Measurements from ENCODE around the gene COL19A1.
"Not testable (repeated sequence)": the region's sequence is repeated elsewhere in the genome, so short reads cannot be mapped to it uniquely, and the experiment has no call there.

The COL19A1 gene

GRCh38 chr6:70008189-70008588 lies 141.8 kb downstream of the COL19A1 start:
- in situ Hi-C loops (cut with HindIII; ENCODE audit: low pct_ligation_motif_present, low pct_unique_long_range_greater_than_20kb, low sequenced_read_pairs), result no loop called here
- DNase-seq, result no peak

DNA sequence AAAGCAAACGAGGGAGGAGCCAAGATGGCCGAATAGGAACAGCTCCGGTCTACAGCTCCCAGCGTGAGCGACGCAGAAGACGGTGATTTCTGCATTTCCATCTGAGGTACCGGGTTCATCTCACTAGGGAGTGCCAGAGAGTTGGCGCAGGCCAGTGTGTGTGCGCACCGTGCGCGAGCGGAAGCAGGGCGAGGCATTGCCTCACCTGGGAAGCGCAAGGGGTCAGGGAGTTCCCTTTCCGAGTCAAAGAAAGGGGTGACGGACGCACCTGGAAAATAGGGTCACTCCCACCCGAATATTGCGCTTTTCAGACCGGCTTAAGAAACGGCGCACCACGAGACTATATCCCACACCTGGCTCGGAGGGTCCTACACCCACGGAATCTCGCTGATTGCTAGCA lies 144.0 kb downstream of the COL19A1 start:
- DNase-seq; in situ Hi-C loops (cut with HindIII; ENCODE audit: low pct_ligation_motif_present, low pct_unique_long_range_greater_than_20kb, low sequenced_read_pairs): not testable (repeated sequence)

DNA sequence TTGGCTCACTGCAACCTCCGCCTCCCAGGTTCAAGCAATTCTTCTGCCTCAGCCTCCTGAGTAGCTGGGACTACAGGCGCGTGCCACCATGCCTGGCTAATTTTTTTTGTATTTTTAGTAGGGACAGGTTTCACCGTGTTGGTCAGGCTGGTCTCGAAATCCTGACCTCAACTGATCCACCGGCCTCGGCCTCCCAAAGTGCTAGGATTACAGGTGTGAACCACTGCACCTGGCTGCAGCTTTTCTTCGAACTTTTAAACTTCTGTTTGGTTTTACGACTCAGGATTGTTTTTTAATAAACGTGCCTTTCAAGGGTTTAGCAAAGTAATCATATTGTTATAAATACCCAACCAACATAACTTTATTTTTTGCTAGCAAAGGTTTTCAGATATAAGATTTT lies 156.8 kb downstream of the COL19A1 start:
- DNase-seq; in situ Hi-C loops (cut with HindIII; ENCODE audit: low pct_ligation_motif_present, low pct_unique_long_range_greater_than_20kb, low sequenced_read_pairs): not testable (repeated sequence)

GRCh38 chr6:70028246-70028645 lies 161.9 kb downstream of the COL19A1 start:
- in situ Hi-C loops (cut with HindIII; ENCODE audit: low pct_ligation_motif_present, low pct_unique_long_range_greater_than_20kb, low sequenced_read_pairs), result no loop called here
- DNase-seq, result no peak

DNA sequence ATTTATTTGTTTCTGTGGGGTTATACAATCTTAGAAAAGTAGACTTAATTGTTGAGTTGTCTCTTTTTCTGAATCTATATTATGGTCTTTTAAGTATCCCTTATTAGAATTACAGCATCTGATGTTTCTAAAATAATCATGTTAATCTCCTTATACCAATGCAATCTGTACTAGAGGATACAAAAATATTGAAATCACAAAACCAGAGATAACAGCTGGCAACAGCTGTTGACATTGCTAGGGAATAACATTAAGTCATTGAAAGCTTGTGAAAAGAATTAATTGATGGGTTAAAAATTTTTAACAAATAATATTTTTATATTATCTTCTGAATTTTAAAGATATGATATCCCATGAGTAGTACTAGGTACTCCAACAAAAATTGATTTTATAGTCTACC lies 162.6 kb downstream of the COL19A1 start:
- no peak for DNase-seq
- in situ Hi-C loops (cut with HindIII; ENCODE audit: low pct_ligation_motif_present, low pct_unique_long_range_greater_than_20kb, low sequenced_read_pairs), result no loop called here

DNA sequence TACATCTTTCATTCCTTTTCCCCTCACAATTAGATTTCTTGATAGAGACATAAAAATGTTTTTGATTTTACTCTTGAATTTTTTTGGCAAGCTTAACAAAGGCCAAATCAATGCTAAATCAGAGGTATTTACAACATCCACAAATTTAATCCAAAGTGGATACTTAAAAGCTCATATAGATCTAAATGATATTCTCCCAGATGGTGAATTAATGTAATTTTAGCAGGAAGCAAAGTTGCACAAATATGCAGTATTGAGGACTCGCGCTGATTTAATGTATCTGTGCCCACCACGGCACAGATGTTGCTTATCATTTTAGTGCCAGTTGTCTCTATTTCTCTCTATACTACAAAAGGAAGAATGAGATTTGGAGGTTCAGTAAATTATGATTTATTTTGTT lies 167.4 kb downstream of the COL19A1 start:
- in situ Hi-C loops (cut with HindIII; ENCODE audit: low pct_ligation_motif_present, low pct_unique_long_range_greater_than_20kb, low sequenced_read_pairs), result no loop called here
- DNase-seq, result no peak

DNA sequence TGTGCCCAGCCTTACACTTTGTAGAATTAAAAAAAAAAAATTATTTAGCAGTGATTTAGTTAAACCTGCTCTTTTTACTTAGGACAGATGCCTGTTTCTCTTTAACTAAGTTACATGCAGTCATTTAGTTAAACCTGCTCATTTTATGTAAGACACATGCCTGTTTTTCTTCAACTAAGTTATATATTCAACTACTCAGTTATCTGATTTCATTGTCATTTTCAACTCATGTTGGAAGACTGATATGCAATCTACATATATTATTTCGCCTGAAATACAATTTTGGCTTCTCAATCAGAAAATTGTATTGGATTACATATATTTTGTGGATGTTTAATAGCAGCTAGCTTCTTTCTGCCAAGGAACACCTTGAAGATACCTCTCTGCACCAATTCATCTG lies 171.1 kb downstream of the COL19A1 start:
- DNase-seq, result no peak
- in situ Hi-C loops (cut with HindIII; ENCODE audit: low pct_ligation_motif_present, low pct_unique_long_range_greater_than_20kb, low sequenced_read_pairs), result no loop called here

DNA sequence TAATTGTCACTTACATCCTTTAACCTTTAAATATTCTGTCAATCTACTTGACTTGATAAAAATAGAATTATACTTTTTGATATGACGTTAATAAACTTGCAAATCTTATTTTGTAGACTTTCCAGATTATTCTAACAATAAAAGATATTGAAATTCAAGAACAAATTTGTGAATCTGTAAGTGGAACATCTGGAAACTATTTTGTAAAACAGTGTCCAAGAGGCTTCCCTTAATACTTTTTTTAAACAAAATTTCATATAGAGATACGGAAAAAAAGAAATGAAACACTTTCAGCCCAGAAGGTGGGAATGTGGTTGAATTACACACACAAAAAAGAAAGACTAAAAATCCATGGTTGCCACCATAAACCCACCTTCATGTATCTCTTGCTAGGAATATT lies 174.4 kb downstream of the COL19A1 start:
- in situ Hi-C loops (cut with HindIII; ENCODE audit: low pct_ligation_motif_present, low pct_unique_long_range_greater_than_20kb, low sequenced_read_pairs), result no loop called here

DNA sequence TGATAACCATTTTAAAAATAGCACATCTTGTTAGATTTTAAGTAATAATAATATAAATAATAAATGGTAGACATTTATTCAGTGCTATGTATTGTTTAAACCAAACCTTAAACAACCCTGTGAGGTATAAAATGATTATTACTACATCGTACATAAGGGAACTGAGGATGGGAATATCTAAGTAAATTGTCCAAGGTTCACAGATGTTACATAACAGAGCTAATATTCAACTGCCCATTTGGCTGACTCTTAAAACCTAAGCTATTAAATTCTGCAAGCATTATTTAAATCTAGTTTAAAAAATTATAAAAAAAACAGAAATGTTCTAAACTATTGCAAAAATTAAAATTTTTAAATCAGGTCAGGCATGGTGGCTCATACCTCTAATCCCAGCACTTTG lies 175.1 kb downstream of the COL19A1 start:
- in situ Hi-C loops (cut with HindIII; ENCODE audit: low pct_ligation_motif_present, low pct_unique_long_range_greater_than_20kb, low sequenced_read_pairs), result no loop called here
- no peak for DNase-seq

More for the DNA sequence above, 174.4 kb downstream of the COL19A1 start:
- DNase-seq, result no peak

GRCh38 chr6:70045413-70045812 lies 179.1 kb downstream of the COL19A1 start:
- in situ Hi-C loops (cut with HindIII; ENCODE audit: low pct_ligation_motif_present, low pct_unique_long_range_greater_than_20kb, low sequenced_read_pairs), result no loop called here
- no peak for DNase-seq

DNA sequence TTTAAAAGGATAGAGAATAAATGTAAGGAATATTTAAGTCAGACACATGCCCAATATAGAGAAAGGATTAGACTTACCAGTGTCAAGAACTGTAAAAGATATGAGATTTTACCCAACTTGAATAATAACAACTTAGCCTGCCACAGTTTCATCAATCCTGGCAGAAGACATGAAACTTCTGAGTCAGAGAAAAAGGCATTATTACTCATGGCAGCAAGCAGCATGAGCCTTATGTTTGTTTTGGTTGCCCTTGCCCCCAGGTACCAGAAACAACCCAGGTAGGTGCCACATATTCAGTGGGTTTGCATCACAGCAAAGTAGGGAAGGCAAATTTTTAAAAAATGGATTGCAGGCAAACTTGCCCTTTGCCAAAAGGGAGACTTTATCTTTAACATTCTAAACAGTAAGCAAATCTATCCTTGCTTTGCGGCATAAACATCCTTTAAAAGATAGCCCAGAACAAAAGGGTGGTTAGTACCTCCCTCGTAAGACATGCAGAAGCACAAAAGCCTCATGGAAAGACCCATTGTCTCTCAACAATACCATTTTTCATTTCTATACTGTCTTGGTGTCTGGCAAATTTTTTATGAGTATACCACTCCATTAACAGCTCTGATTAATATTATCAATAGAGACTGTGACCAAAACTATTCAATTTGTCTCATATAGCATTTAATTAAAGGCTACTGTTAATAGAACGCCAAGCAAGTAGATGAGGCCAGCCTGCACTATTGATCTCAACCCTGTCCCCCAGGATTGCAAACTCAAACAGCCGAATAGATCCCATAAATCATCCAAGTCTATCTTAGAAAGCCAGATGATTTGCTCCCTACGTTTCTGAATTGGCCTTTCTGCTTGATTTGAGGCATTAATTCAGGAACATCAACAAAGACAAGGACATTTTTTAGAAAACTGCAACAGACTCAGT lies 185.1 kb downstream of the COL19A1 start:
- in situ Hi-C loops (cut with HindIII; ENCODE audit: low pct_ligation_motif_present, low pct_unique_long_range_greater_than_20kb, low sequenced_read_pairs), result no loop called here

GRCh38 chr6:70059039-70059719 lies 192.8 kb downstream of the COL19A1 start:
- DNase-seq, result no peak
- in situ Hi-C loops (cut with HindIII; ENCODE audit: low pct_ligation_motif_present, low pct_unique_long_range_greater_than_20kb, low sequenced_read_pairs), result no loop called here

More for the DNA sequence above, 185.1 kb downstream of the COL19A1 start:
- no peak for DNase-seq

GRCh38 chr6:70060680-70061079 lies 194.3 kb downstream of the COL19A1 start:
- no peak for DNase-seq
- in situ Hi-C loops (cut with HindIII; ENCODE audit: low pct_ligation_motif_present, low pct_unique_long_range_greater_than_20kb, low sequenced_read_pairs), result no loop called here

DNA sequence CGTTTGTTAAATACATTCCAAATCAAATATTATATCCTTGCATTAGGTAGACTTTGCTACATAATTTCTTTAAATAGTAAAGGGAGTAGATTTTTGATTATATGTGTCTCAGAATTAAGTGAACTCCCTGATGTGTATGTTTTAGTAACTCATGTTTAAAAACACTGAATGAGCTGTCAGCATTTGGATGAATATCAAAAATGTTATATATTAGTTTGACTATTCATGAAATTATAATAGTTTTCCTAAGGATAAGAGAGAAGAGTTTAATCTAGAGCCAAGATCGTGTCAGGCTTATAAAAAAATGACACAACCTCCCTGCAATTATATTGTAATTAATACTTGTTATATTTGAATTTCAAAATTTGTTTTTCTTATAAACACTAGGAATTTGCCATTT lies 195.2 kb downstream of the COL19A1 start:
- DNase-seq, result no peak
- in situ Hi-C loops (cut with HindIII; ENCODE audit: low pct_ligation_motif_present, low pct_unique_long_range_greater_than_20kb, low sequenced_read_pairs), result no loop called here

GRCh38 chr6:70062010-70062409 lies 195.7 kb downstream of the COL19A1 start:
- in situ Hi-C loops (cut with HindIII; ENCODE audit: low pct_ligation_motif_present, low pct_unique_long_range_greater_than_20kb, low sequenced_read_pairs), result no loop called here
- DNase-seq, result no peak

- no peak for DNase-seq
- in situ Hi-C loops (cut with HindIII; ENCODE audit: low pct_ligation_motif_present, low pct_unique_long_range_greater_than_20kb, low sequenced_read_pairs), result no loop called here
Measured at GRCh38 chr6:70072540-70073179, 206.3 kb downstream of the COL19A1 start.

DNA sequence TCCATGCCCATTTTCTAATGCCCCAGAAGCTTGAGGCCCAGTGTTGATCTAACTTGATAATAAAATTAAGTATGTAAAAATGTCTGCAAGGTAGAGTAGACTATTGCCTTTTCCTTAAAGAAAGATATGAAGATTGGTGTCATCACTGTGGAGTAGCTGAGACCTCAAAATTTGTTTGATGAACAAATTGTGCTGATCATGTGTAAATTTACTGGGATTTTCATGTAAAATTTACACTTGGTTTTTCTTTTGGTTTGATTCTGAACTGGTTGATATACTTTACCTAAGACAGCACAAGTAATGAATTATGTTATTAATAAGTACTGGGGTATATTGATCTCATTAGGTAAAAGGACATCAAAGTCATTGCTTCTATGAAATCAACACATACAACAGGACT lies 207.3 kb downstream of the COL19A1 start:
- in situ Hi-C loops (cut with HindIII; ENCODE audit: low pct_ligation_motif_present, low pct_unique_long_range_greater_than_20kb, low sequenced_read_pairs), result no loop called here
- no peak for DNase-seq

DNA sequence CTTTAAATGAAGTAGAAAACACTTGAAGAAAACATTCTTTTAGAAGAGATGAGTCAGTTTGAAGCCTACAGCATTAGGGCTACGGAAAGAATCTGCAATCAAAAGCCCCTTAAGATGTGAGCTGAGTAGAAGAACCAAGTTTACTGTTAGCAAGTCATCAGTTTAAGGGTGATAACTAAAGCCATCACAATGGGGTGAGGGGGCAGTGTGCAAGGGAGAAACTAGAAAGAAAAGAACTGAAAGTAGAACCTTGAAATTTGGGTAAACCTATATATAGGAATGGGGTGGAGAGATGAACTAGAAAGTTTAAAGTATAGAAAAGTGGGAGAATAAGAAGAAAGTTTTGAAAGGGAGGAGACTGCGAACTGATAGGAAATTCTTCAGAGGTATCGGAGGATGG lies 212.9 kb downstream of the COL19A1 start:
- no peak for DNase-seq
- in situ Hi-C loops (cut with HindIII; ENCODE audit: low pct_ligation_motif_present, low pct_unique_long_range_greater_than_20kb, low sequenced_read_pairs), result no loop called here

GRCh38 chr6:70080443-70081070 lies 214.2 kb downstream of the COL19A1 start:
- no peak for DNase-seq
- in situ Hi-C loops (cut with HindIII; ENCODE audit: low pct_ligation_motif_present, low pct_unique_long_range_greater_than_20kb, low sequenced_read_pairs), result no loop called here

Data from ACHN (cell line).